H1 (cell line): ENCODE data around the gene ITSN1. TPM values are rescaled to one million over a fixed set of nuclear protein-coding genes. Genes with fewer than 3 reads are reported as not detected.

Experiments used
- CTCF ChIA-PET: fragments of 300-600 bp; sonication (Branson Sonifier 250); formaldehyde crosslinking; loops from one replicate; lab custom pipeline; 2021; ENCODE audit not compliant: partially characterized antibody; lab: Charles Lee
- POLR2A ChIA-PET: fragments of 300-600 bp; sonication (Branson Sonifier 250); formaldehyde crosslinking; loops from one replicate; lab custom pipeline; 2021; ENCODE audit warnings: inconsistent platforms; ENCODE audit not compliant: partially characterized antibody; lab: Charles Lee
- DNase-seq, 2 experiments: peaks; one replicate each; pipeline versions ENCODE4 v3.0.0 to v3.0.0-alpha.2; 2010 to 2022; ENCODE audit warnings: low spot score in 2 of 2, low read depth in 1 of 2, mixed read lengths in 1 of 2
- FAIRE-seq: peaks from 2 replicates; lab custom pipeline; 2011; peaks lifted over from hg19 to GRCh38; lab: Jason Lieb, UNC
- H2AFZ ChIP-seq: 2 replicates; pipeline ENCODE4 v1.8.1; 2012; ENCODE audit warnings: low read length, inconsistent platforms
- H2AK5ac ChIP-seq: 2 replicates; pipeline ENCODE4 v1.6.1; 2013; ENCODE audit warnings: low read depth, low read length
- H2BK120ac ChIP-seq: replicated peaks from 2 replicates; pipeline ENCODE3; 2013; ENCODE audit warnings: low read depth, low read length, inconsistent platforms
- H2BK12ac ChIP-seq: 2 replicates; pipeline ENCODE4 v1.6.1; 2013; ENCODE audit warnings: low read depth, low read length
- H2BK15ac ChIP-seq: 2 replicates; pipeline ENCODE4 v1.6.1; 2013; ENCODE audit warnings: low read length
- H2BK20ac ChIP-seq: 2 replicates; pipeline ENCODE4 v1.6.1; 2013; ENCODE audit warnings: low read length
- H2BK5ac ChIP-seq: 2 replicates; pipeline ENCODE4 v1.6.1; 2013; ENCODE audit warnings: low read depth, low read length
- H3K14ac ChIP-seq: 2 replicates; pipeline ENCODE4 v1.6.1; 2013; ENCODE audit warnings: inconsistent platforms; ENCODE audit not compliant: insufficient read length
- H3K18ac ChIP-seq: 2 replicates; pipeline ENCODE4 v1.6.1; 2013; ENCODE audit warnings: low read length; ENCODE audit errors: extremely low read depth
- H3K23ac ChIP-seq: 2 replicates; pipeline ENCODE4 v1.6.1; 2013; ENCODE audit warnings: inconsistent platforms; ENCODE audit not compliant: insufficient read length
- H3K23me2 ChIP-seq: 2 replicates; pipeline ENCODE4 v1.6.1; 2013; ENCODE audit warnings: low read depth, low read length
- H3K27ac ChIP-seq: 2 replicates; pipeline ENCODE4 v1.6.1; 2011; ENCODE audit warnings: low read depth, low read length, inconsistent platforms
- H3K27me3 ChIP-seq, 4 experiments: replicated peaks in 1 of 4; 1 replicate in 1 of 4; 2 replicates in 3 of 4; pipeline versions ENCODE4 v1.6.1 to v1.8.1; 2011 to 2013; ENCODE audit warnings: low read length in 3 of 4, mild to moderate bottlenecking in 3 of 4, inconsistent platforms in 2 of 4, mixed read lengths in 2 of 4, moderate library complexity in 1 of 4; ENCODE audit not compliant: control insufficient read depth in 3 of 4, insufficient read depth in 3 of 4; ENCODE audit errors: extremely low read depth in 1 of 4
- H3K36me3 ChIP-seq, 4 experiments: 2 replicates each; pipeline versions ENCODE4 v1.6.1 to v1.8.1; 2011 to 2013; ENCODE audit warnings: mild to moderate bottlenecking in 4 of 4, low read length in 3 of 4, moderate library complexity in 2 of 4, control low read depth in 1 of 4, inconsistent platforms in 1 of 4; ENCODE audit not compliant: insufficient read depth in 4 of 4, control insufficient read depth in 2 of 4
- H3K4ac ChIP-seq: replicated peaks from 2 replicates; pipeline ENCODE3; 2013; ENCODE audit warnings: low read length, low read depth, mixed read lengths, inconsistent platforms; ENCODE audit not compliant: insufficient read length
- H3K4me1 ChIP-seq, 4 experiments: replicated peaks in 1 of 4; 1 replicate in 1 of 4; 2 replicates in 3 of 4; pipeline versions ENCODE4 v1.6.1 to v1.8.1; 2011 to 2013; ENCODE audit warnings: low read length in 3 of 4, inconsistent platforms in 2 of 4, mixed read lengths in 1 of 4; ENCODE audit not compliant: insufficient read depth in 4 of 4, control insufficient read depth in 3 of 4
- H3K4me2 ChIP-seq, 2 experiments: 2 replicates each; pipeline versions ENCODE4 v1.6.1 to v1.8.1; 2011 to 2013; ENCODE audit warnings: low read depth in 2 of 2, low read length in 2 of 2, control low read depth in 1 of 2, inconsistent platforms in 1 of 2, mild to moderate bottlenecking in 1 of 2; ENCODE audit not compliant: insufficient read depth in 1 of 2
- H3K4me3 ChIP-seq, 4 experiments: fragments of 200-600, 300-600 bp in 1 of 4; sonication (generic), shearing (Covaris generic), sonication (Bioruptor Twin) in 1 of 4; 2 replicates each; pipeline versions ENCODE4 v1.5.1 to v1.8.1; 2011 to 2016; ENCODE audit warnings: low read length in 4 of 4, low read depth in 3 of 4, control low read depth in 2 of 4, inconsistent platforms in 2 of 4, mild to moderate bottlenecking in 2 of 4, mixed read lengths in 1 of 4, moderate library complexity in 1 of 4; ENCODE audit not compliant: insufficient read depth in 2 of 4; ENCODE audit errors: extremely low read depth in 1 of 4
- H3K56ac ChIP-seq: replicated peaks from 2 replicates; pipeline ENCODE3; 2013; ENCODE audit warnings: low read depth, mild to moderate bottlenecking, mixed read lengths, low read length, inconsistent platforms; ENCODE audit not compliant: insufficient read length
- H3K79me1 ChIP-seq: 2 replicates; pipeline ENCODE4 v1.6.1; 2013; ENCODE audit warnings: low read depth, low read length, control low read depth
- H3K79me2 ChIP-seq, 2 experiments: 2 replicates each; pipeline versions ENCODE4 v1.6.1 to v1.8.1; 2012 to 2013; ENCODE audit warnings: low read length in 2 of 2, mild to moderate bottlenecking in 2 of 2, inconsistent platforms in 1 of 2; ENCODE audit not compliant: insufficient read depth in 2 of 2, control insufficient read depth in 1 of 2
- H3K9ac ChIP-seq, 4 experiments: replicated peaks in 1 of 4; 1 replicate in 1 of 4; 2 replicates in 3 of 4; pipeline versions ENCODE4 v1.6.1 to v1.8.1; 2011 to 2013; ENCODE audit warnings: low read depth in 3 of 4, low read length in 3 of 4, control low read depth in 2 of 4, mild to moderate bottlenecking in 2 of 4, moderate library complexity in 2 of 4, inconsistent platforms in 1 of 4; ENCODE audit errors: extremely low read depth in 1 of 4
- H3K9me3 ChIP-seq, 2 experiments: 2 replicates each; pipeline versions ENCODE4 v1.6.1 to v1.8.1; 2012 to 2013; ENCODE audit warnings: mild to moderate bottlenecking in 2 of 2, moderate library complexity in 2 of 2, control low read depth in 1 of 2, inconsistent platforms in 1 of 2, low read depth in 1 of 2, low read length in 1 of 2, mixed read lengths in 1 of 2; ENCODE audit not compliant: insufficient read depth in 2 of 2
- H4K20me1 ChIP-seq, 2 experiments: replicated peaks in 1 of 2; 2 replicates each; pipeline versions ENCODE3 to v1.8.1; 2011 to 2013; ENCODE audit warnings: inconsistent platforms in 2 of 2, low read length in 2 of 2, mild to moderate bottlenecking in 1 of 2; ENCODE audit not compliant: insufficient read depth in 2 of 2, control insufficient read depth in 1 of 2
- H4K5ac ChIP-seq: 2 replicates; pipeline ENCODE4 v1.6.1; 2013; ENCODE audit warnings: low read length, low read depth, mixed read lengths, inconsistent platforms; ENCODE audit not compliant: insufficient read length
- H4K8ac ChIP-seq: 2 replicates; pipeline ENCODE4 v1.8.0; 2013; ENCODE audit warnings: mild to moderate bottlenecking, moderate library complexity, low read length, inconsistent platforms; ENCODE audit not compliant: insufficient read depth; ENCODE audit errors: extremely low read depth
- H4K91ac ChIP-seq: replicated peaks from 2 replicates; pipeline ENCODE3; 2013; ENCODE audit warnings: low read length, mixed read lengths, inconsistent platforms; ENCODE audit not compliant: insufficient read length
- CTCF ChIP-seq, 3 experiments: IDR thresholded peaks; 1 replicate in 2 of 3; 2 replicates in 1 of 3; pipeline versions ENCODE4 v1.5.1 to v1.6.1; 2011; ENCODE audit warnings: low read length in 3 of 3, mild to moderate bottlenecking in 3 of 3, inconsistent platforms in 2 of 3, low read depth in 1 of 3, moderate library complexity in 1 of 3; ENCODE audit not compliant: insufficient read depth in 1 of 3; ENCODE audit errors: control extremely low read depth in 1 of 3
- GABPA ChIP-seq: IDR thresholded peaks from 2 replicates; pipeline ENCODE4 v1.6.1; 2011; ENCODE audit warnings: mild to moderate bottlenecking, low read length, moderate library complexity, borderline replicate concordance; ENCODE audit not compliant: insufficient read depth
- RAD21 ChIP-seq, 2 experiments: IDR thresholded peaks in 1 of 2; conservative IDR thresholded peaks in 1 of 2; 2 replicates each; pipeline ENCODE4 v1.6.1; 2011; ENCODE audit warnings: low read depth in 2 of 2, low read length in 2 of 2, improper control_type of control experiment in 1 of 2, inconsistent platforms in 1 of 2, mild to moderate bottlenecking in 1 of 2, moderate library complexity in 1 of 2
- TCF12 ChIP-seq: IDR thresholded peaks from 2 replicates; pipeline ENCODE4 v1.6.1; 2011; ENCODE audit warnings: low read depth, mild to moderate bottlenecking, low read length
- ZNF274 ChIP-seq: IDR thresholded peaks from 2 replicates; pipeline ENCODE4 v1.7.0; 2012; ENCODE audit warnings: low read length, borderline replicate concordance; ENCODE audit errors: extremely low read depth
- WGBS, 2 experiments: shearing (Covaris generic) in 1 of 2; methylation state at CpG; one replicate each; pipeline versions ENCODE4 v1.1.6 to v1.1.7; 2013 to 2015; ENCODE audit warnings: low lambda C conversion rate in 2 of 2, mixed read lengths in 2 of 2, inconsistent platforms in 1 of 2, low coverage in 1 of 2, missing lambda C conversion rate in 1 of 2; ENCODE audit not compliant: insufficient replicate concordance in 2 of 2, insufficient coverage in 1 of 2, insufficient read length in 1 of 2; ENCODE audit errors: extremely low coverage in 1 of 2, missing lambda C conversion rate in 1 of 2; 5-methylcytosine and 5-hydroxymethylcytosine counted together
- polyA plus RNA-seq, 7 experiments: library from polyadenylated mRNA; depleted of rRNA in 3 of 7; stranded (reverse) in 5 of 7; unstranded in 2 of 7; fragments of >200 nt in 5 of 7; fragments of 200-250 nt in 2 of 7; gene quantifications; 1 replicate in 5 of 7; 2 replicates in 1 of 7; 4 replicates in 1 of 7; pipeline versions ENCODE4 v1.2.1 to v1.2.3, GENCODE V29; 2011 to 2013; ENCODE audit warnings: missing spikeins in 2 of 7, mixed read lengths in 2 of 7
- total RNA-seq: library from RNA; stranded (reverse); fragmentation: NEBNext Ultra II Directional; extraction: Animal tissue kit (Norgen Biotek cat#: 25700); gene quantifications from 2 replicates; pipeline ENCODE4 v1.2.1, GENCODE V29; 2021

The ITSN1 gene
- total and polyA plus RNA-seq, 2 of the 8 experiments (the other 6 are each of a cell fraction or from before 2014, with no cell fraction given): 60.8 to 78.1 TPM

- Histone ChIP-seq H3K79me2 (no peaks in the 10 kb centered on the region), H3K27me3 (no peaks in the 10 kb centered on the region), H3K23me2 (no peaks in the 10 kb centered on the region), H2AK5ac (no peak overlapping the region), H4K5ac (no peak overlapping the region), H3K9ac (no peak overlapping the region), H4K20me1 (no peaks in the 10 kb centered on the region), H3K79me1 (no peaks in the 10 kb centered on the region; the same call in 1 of the 2 replicates), H3K14ac (no peak overlapping the region), H3K9me3 (no peaks in the 10 kb centered on the region), H4K8ac (no peak overlapping the region), H3K23ac (no peak overlapping the region), H2BK12ac (no peak overlapping the region), H3K56ac (no peak overlapping the region), H2BK15ac (no peak overlapping the region), H2AFZ (no peak overlapping the region), H3K4me3 (no peak overlapping the region), H3K36me3 (peaks cover 2 to 28% (median 11%) of the 10 kb centered on the region in 4 experiments; a peak in 6 of 8 replicates), H2BK120ac (no peak overlapping the region), H3K4me1 (peaks cover 0 to 3% (median 1%) of the 10 kb centered on the region in 4 experiments; a peak in 2 of 7 replicates), H4K91ac (no peak overlapping the region), H3K4me2 (no peak overlapping the region), H2BK20ac (no peak overlapping the region), H2BK5ac (no peak overlapping the region), H3K27ac (no peak overlapping the region), H3K18ac (no peak overlapping the region), H3K4ac (no peak overlapping the region)
- FAIRE-seq (no peak), DNase-seq (no peak)
- POLR2A ChIA-PET: no interaction called here
- no peak for TF ChIP-seq CTCF (IDR thresholded peaks at IDR 0.05; ENCODE audit: control extremely low read depth in 1 of 3, insufficient read depth in 1 of 3, low read depth in 1 of 3, low read length in 3 of 3)
- TF ChIP-seq ZNF274: no peak
- no peak for TF ChIP-seq TCF12
- no peak for TF ChIP-seq GABPA
- no peak for TF ChIP-seq RAD21 (IDR thresholded peaks at IDR 0.05 in 1 of 2, conservative IDR thresholded peaks at IDR 0.05 in 1 of 2; ENCODE audit: low read depth in 2 of 2, low read length in 2 of 2)
- WGBS, 2 experiments: 94% methylated on average over 9 of the region's 9 CpGs; no CpG with 5 or more reads in 1 of the 2 experiments
- CTCF ChIA-PET: interaction anchor here (0.6 to 1.3 kb wide), 5 partner anchors 13 to 80 kb away, joined by 3 to 4 read pairs (median 3); no protein-coding TSS in a partner anchor
Measured at GRCh38 chr21:33762803-33763581, 120.7 kb downstream of the ITSN1 start.
